GM19043 (cell line): ENCODE measurements around the gene ZNF341.

Experiments used
- ATAC-seq: cut with Tn5 transposase; IDR thresholded peaks from one replicate; pipeline ENCODE4 v1.9.1; 2021; ENCODE audit warnings: low read depth; ENCODE audit not compliant: unreplicated experiment

ZNF341 gene

GRCh38 chr20:33838035-33838864, 106.5 kb downstream of the ZNF341 start:
- no peak for ATAC-seq

GRCh38 chr20:33839591-33839990, 107.8 kb downstream of the ZNF341 start:
- ATAC-seq: no peak

GRCh38 chr20:33840160-33840559, 108.4 kb downstream of the ZNF341 start:
- ATAC-seq: no peak

GRCh38 chr20:33840759-33841435, 109.1 kb downstream of the ZNF341 start:
- no peak for ATAC-seq

GRCh38 chr20:33841436-33841799, 109.6 kb downstream of the ZNF341 start:
- no peak for ATAC-seq
